Loucy (cell line): ENCODE results near the gene CCDC181.

ENCODE experiments used
- H2AFZ ChIP-seq: fragments of 200-600 bp; sonication (generic); 2 replicates; pipeline ENCODE4 v1.6.0; 2016; ENCODE audit warnings: antibody characterized with exemption, mild to moderate bottlenecking, low read length, moderate library complexity
- H3F3A ChIP-seq: fragments of 200-600 bp; 2 replicates; pipeline ENCODE4 v1.6.0; 2016; ENCODE audit warnings: antibody characterized with exemption, low read depth, mild to moderate bottlenecking
- H3K27me3 ChIP-seq: fragments of 200-600 bp; sonication (generic); 2 replicates; pipeline ENCODE4 v1.6.1; 2014; ENCODE audit warnings: low read length, mild to moderate bottlenecking; ENCODE audit not compliant: insufficient read depth, poor library complexity, severe bottlenecking
- H3K36me3 ChIP-seq: fragments of 200-600 bp; sonication (generic); 2 replicates; pipeline ENCODE4 v1.6.1; 2016; ENCODE audit warnings: low read length; ENCODE audit not compliant: insufficient read depth
- H3K4me1 ChIP-seq: fragments of 200-600 bp; sonication (generic); 2 replicates; pipeline ENCODE4 v1.5.1; 2014; ENCODE audit warnings: low read length, mild to moderate bottlenecking; ENCODE audit not compliant: insufficient read depth, poor library complexity, severe bottlenecking
- H3K4me2 ChIP-seq: fragments of 200-600 bp; sonication (generic); 2 replicates; pipeline ENCODE4 v1.6.0; 2014; ENCODE audit warnings: antibody characterized with exemption, low read length, low read depth, mild to moderate bottlenecking; ENCODE audit not compliant: poor library complexity, severe bottlenecking
- H3K4me3 ChIP-seq: fragments of 200-600 bp; sonication (generic); 2 replicates; pipeline ENCODE4 v1.5.1; 2014; ENCODE audit warnings: low read length, mild to moderate bottlenecking, mixed read lengths; ENCODE audit not compliant: poor library complexity, severe bottlenecking
- H3K79me2 ChIP-seq: fragments of 200-600 bp; sonication (generic); 2 replicates; pipeline ENCODE4 v1.6.1; 2014; ENCODE audit warnings: low read length; ENCODE audit not compliant: insufficient read depth
- H3K9ac ChIP-seq: fragments of 200-600 bp; sonication (generic); 2 replicates; pipeline ENCODE4 v1.6.0; 2014; ENCODE audit warnings: mild to moderate bottlenecking, low read depth, low read length, moderate library complexity; ENCODE audit not compliant: poor library complexity, severe bottlenecking
- H3K9me2 ChIP-seq: fragments of 200-600 bp; sonication (generic); replicated peaks from 2 replicates; pipeline ENCODE4 v1.6.1; 2016; ENCODE audit warnings: low read depth, low read length, mixed read lengths
- H3K9me3 ChIP-seq: fragments of 200-600 bp; sonication (generic); 2 replicates; pipeline ENCODE4 v1.6.1; 2014; ENCODE audit warnings: mild to moderate bottlenecking, antibody characterized with exemption, low read length, low read depth; ENCODE audit not compliant: insufficient read depth
- H4K20me1 ChIP-seq: fragments of 200-600 bp; sonication (generic); 2 replicates; pipeline ENCODE4 v1.6.0; 2014; ENCODE audit warnings: antibody characterized with exemption, low read length, mild to moderate bottlenecking; ENCODE audit not compliant: insufficient read depth, poor library complexity, severe bottlenecking
- EZH2phosphoT487 ChIP-seq: fragments of 200-600 bp; IDR thresholded peaks from 2 replicates; pipeline ENCODE4 v1.6.1; 2018; ENCODE audit warnings: antibody characterized with exemption, mild to moderate bottlenecking, moderate library complexity, borderline replicate concordance
- TF ChIP-seq, protein P1 (sequence below): fragments of 200-600 bp; sonication (generic); conservative IDR thresholded peaks from 2 replicates; pipeline ENCODE4 v1.5.1; 2014; ENCODE audit warnings: mild to moderate bottlenecking, antibody characterized with exemption, low read length

The CCDC181 gene

DNA sequence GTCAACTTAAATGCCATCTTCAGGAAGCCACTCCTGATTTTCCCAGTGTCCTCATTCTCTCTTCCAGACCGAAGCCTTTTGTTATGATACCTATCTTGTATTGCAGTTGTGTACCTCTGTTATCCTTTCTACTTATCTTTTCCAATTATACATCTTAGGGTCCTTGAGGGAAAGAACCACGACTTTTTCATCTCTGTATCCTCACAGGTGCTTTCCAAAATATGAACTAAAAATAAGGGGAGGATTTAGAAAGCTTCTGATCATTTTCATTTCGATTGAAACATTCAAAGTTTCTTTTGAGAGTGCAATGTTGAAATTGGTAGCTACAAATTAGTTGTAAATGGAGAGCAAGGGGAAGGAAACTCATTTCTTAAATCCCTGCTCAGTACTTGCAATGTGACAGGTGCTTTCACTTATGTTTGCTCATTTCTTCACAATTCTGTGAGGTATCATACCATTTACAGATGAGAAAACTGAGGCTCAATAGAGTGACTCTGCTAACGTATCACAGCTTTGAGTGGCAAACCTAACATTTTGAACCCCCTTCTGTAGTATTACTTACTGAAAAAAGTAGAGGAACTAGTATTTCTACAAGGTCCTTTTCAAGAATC lies 34.2 kb upstream of the CCDC181 start:
- no peak overlapping the region for H3K4me2 ChIP-seq
- no peaks in the 10 kb centered on the region for H3K27me3 ChIP-seq
- H3K36me3 ChIP-seq, result no peaks in the 10 kb centered on the region; the same call in 1 of the 2 replicates
- H2AFZ ChIP-seq, result no peak overlapping the region
- no peak overlapping the region for H3K4me3 ChIP-seq
- H3K9me2 ChIP-seq, result no peaks in the 10 kb centered on the region
- no peaks in the 10 kb centered on the region for H4K20me1 ChIP-seq
- H3K79me2 ChIP-seq, result no peaks in the 10 kb centered on the region
- H3F3A ChIP-seq, result no peaks in the 10 kb centered on the region
- no peak overlapping the region for H3K9ac ChIP-seq
- no peak for TF ChIP-seq EZH2phosphoT487
- TF ChIP-seq, protein P1, sequence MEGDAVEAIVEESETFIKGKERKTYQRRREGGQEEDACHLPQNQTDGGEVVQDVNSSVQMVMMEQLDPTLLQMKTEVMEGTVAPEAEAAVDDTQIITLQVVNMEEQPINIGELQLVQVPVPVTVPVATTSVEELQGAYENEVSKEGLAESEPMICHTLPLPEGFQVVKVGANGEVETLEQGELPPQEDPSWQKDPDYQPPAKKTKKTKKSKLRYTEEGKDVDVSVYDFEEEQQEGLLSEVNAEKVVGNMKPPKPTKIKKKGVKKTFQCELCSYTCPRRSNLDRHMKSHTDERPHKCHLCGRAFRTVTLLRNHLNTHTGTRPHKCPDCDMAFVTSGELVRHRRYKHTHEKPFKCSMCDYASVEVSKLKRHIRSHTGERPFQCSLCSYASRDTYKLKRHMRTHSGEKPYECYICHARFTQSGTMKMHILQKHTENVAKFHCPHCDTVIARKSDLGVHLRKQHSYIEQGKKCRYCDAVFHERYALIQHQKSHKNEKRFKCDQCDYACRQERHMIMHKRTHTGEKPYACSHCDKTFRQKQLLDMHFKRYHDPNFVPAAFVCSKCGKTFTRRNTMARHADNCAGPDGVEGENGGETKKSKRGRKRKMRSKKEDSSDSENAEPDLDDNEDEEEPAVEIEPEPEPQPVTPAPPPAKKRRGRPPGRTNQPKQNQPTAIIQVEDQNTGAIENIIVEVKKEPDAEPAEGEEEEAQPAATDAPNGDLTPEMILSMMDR, result no peak
- H3K4me1 ChIP-seq, result peaks cover 14% of the 10 kb centered on the region
- H3K9me3 ChIP-seq, result peaks cover 16% of the 10 kb centered on the region

DNA sequence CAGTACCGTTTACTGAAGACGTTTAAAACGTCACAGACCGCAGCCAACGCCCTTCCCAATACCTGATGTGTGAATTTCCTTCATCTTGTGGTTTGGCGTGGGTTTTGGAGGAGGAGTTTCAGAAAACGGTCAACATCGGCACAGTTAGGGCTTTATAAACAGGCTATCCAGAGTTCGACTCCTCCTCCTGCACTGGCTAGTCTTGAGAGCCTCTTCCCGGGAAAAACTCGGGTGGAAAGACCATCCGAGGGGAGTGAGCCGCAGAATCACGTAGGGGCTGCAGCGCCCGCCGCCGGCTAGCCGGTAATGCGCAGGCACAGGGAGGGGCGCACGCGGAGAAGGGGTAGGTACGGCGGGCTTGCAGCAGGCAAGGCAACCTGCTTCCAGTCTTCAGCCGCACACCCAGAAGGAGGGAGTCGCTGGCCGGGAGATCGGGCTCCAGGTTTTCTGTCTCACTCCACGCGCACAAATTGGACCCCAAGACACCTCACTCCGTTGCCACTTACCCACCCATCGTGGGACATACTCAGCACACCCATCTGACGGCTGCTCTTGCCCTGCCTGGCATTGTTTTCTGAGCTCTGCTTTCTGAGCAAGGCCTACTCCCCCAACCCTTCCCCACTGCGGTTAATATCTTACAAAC lies 33.0 kb upstream of the CCDC181 start:
- Histone ChIP-seq H3K9me3 (peaks cover 17% of the 10 kb centered on the region), H3K9me2 (no peaks in the 10 kb centered on the region), H3K27me3 (no peaks in the 10 kb centered on the region), H3K36me3 (no peaks in the 10 kb centered on the region), H3K79me2 (no peaks in the 10 kb centered on the region), H3K4me2 (no peak overlapping the region), H3F3A (no peaks in the 10 kb centered on the region), H2AFZ (no peak overlapping the region), H3K4me3 (no peak overlapping the region), H3K9ac (no peak overlapping the region), H3K4me1 (peaks cover 11% of the 10 kb centered on the region), H4K20me1 (no peaks in the 10 kb centered on the region)
- TF ChIP-seq, protein P1, result no peak
- no peak for TF ChIP-seq EZH2phosphoT487

DNA sequence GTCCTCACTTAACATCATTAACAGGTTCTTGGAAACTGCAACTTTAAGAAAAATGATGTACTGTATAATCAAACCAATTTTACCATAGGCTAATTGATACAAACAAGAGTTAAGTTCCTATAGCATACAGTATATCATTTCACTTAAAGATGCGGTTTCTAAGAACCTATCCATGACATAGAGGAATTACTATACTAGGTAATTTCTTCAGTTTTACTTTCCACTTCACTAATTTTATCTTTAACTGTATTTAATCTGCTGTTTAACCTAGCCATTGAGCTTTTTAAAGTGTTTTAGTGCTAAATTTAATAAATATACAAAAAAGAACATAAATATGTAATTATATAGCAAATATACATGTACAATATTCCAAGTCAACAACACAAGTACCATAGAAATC lies 30.2 kb upstream of the CCDC181 start:
- no peaks in the 10 kb centered on the region for H3F3A ChIP-seq
- no peak overlapping the region for H3K4me2 ChIP-seq
- H2AFZ ChIP-seq, result no peak overlapping the region
- no peak overlapping the region for H3K9ac ChIP-seq
- no peaks in the 10 kb centered on the region for H3K27me3 ChIP-seq
- no peak overlapping the region for H3K4me3 ChIP-seq
- no peaks in the 10 kb centered on the region for H4K20me1 ChIP-seq
- H3K79me2 ChIP-seq, result no peaks in the 10 kb centered on the region
- TF ChIP-seq EZH2phosphoT487, result no peak
- TF ChIP-seq, protein P1, result no peak
- H3K4me1 ChIP-seq, result no peaks in the 10 kb centered on the region
- H3K9me3 ChIP-seq, result peaks cover 17% of the 10 kb centered on the region
- no peaks in the 10 kb centered on the region for H3K9me2 ChIP-seq
- H3K36me3 ChIP-seq, result no peaks in the 10 kb centered on the region
